Spleen (tissue), 11 donors: ENCODE results near the gene MTM1. TPM values are rescaled to one million over a fixed set of nuclear protein-coding genes. Genes with fewer than 3 reads are reported as not detected.

Experiments used
- DNase-seq: peaks from one replicate; pipeline ENCODE4 v3.0.0-alpha.2; 2020
- H3K27ac ChIP-seq, 8 donors: fragments of 200-600 bp; sonication (generic) in 7 of 8; 1 replicate in 4 of 8; 2 replicates in 4 of 8; pipeline versions ENCODE4 v1.5.0 to v1.8.0; 2016 to 2021; ENCODE audit warnings: inconsistent platforms in 4 of 8, mild to moderate bottlenecking in 4 of 8, moderate library complexity in 1 of 8
- H3K27me3 ChIP-seq, 7 donors: fragments of 200-600 bp; sonication (generic) in 6 of 7; replicated peaks in 1 of 7; 1 replicate in 4 of 7; 2 replicates in 3 of 7; pipeline versions ENCODE4 v1.5.0 to v1.8.0; 2016 to 2021; ENCODE audit warnings: inconsistent platforms in 3 of 7, mild to moderate bottlenecking in 1 of 7
- H3K36me3 ChIP-seq, 6 donors: fragments of 200-600 bp; sonication (generic) in 5 of 6; 1 replicate in 4 of 6; 2 replicates in 2 of 6; pipeline versions ENCODE4 v1.5.0 to v1.8.0; 2016 to 2021; ENCODE audit warnings: inconsistent platforms in 2 of 6
- H3K4me1 ChIP-seq, 6 donors: fragments of 200-600 bp; sonication (generic) in 5 of 6; 1 replicate in 3 of 6; 2 replicates in 3 of 6; pipeline versions ENCODE4 v1.5.0 to v1.8.0; 2016 to 2021; ENCODE audit warnings: inconsistent platforms in 3 of 6
- H3K4me3 ChIP-seq, 8 donors: fragments of 200-600 bp; sonication (generic) in 7 of 8; 1 replicate in 4 of 8; 2 replicates in 4 of 8; pipeline versions ENCODE4 v1.5.0 to v1.8.0; 2016 to 2021; ENCODE audit warnings: inconsistent platforms in 4 of 8, mild to moderate bottlenecking in 4 of 8, moderate library complexity in 2 of 8
- H3K9me3 ChIP-seq, 8 donors: fragments of 200-600 bp; sonication (generic) in 7 of 8; 1 replicate in 4 of 8; 2 replicates in 4 of 8; pipeline versions ENCODE4 v1.5.0 to v1.8.0; 2016 to 2021; ENCODE audit warnings: inconsistent platforms in 4 of 8
- POLR2A ChIP-seq, 3 donors: fragments of 450-650 bp; IDR thresholded peaks; one replicate each; pipeline ENCODE4 v1.5.1; 2017; ENCODE audit warnings: antibody characterized with exemption in 3 of 3, mild to moderate bottlenecking in 1 of 3
- POLR2AphosphoS5 ChIP-seq, 3 donors: sonication (generic); formaldehyde crosslinking; IDR thresholded peaks; one replicate each; pipeline ENCODE4 v1.5.1; 2017; ENCODE audit warnings: antibody characterized with exemption in 3 of 3
- WGBS, 5 donors: extraction: QIAGEN DNeasy Blood & Tissue Kit in 3 of 5; methylation state at CpG; one replicate each; pipeline versions ENCODE4 v1.1.5 to v1.1.7; 2013 to 2018; 5-methylcytosine and 5-hydroxymethylcytosine counted together
- intact Hi-C: fragments of 100-400 bp; cut with DNase I; formaldehyde crosslinking; loops from one replicate; pipeline ENCODE4 v1.15.0; 2023; ENCODE audit warnings: low total_unique reads
- polyA plus RNA-seq, 3 donors: library from polyadenylated mRNA; stranded (reverse); fragments of 200-250 nt; gene quantifications; one replicate each; pipeline ENCODE4 v1.2.1, GENCODE V29; 2013
- total RNA-seq, 7 donors: library from RNA; depleted of rRNA in 3 of 7; stranded (reverse); fragments of >200 nt in 3 of 7; fragmentation: NEBNext Ultra II Directional in 4 of 7; extraction: Animal tissue kit (Norgen Biotek cat#: 25700) in 4 of 7; gene quantifications; one replicate each; pipeline versions ENCODE4 v1.1.0 to v1.2.1, GENCODE V29; 2016 to 2021
- TF ChIP-seq, protein P1 (sequence below), 11 experiments: fragments of 200-600 bp in 7 of 11; fragments of 450-650 bp in 4 of 11; sonication (generic) in 4 of 11; IDR thresholded peaks in 8 of 11; conservative IDR thresholded peaks in 3 of 11; 1 replicate in 7 of 11; 2 replicates in 4 of 11; pipeline versions ENCODE4 v1.4.0 to v1.8.0; 2016 to 2021; ENCODE audit warnings: antibody characterized with exemption in 11 of 11, inconsistent platforms in 4 of 11, mild to moderate bottlenecking in 1 of 11
- donor health status: healthy with polysubstance abuse.
- donor health status: DM: no; HTN: no; CAD: no; lungs with moderate emphysema.
- donor health status: DM: no; HTN: no; CAD: no.
- donor health status: Bipolar disorder and iron deficiency.
- donor health status: healthy.
- donor health status: DM: no; HTN: no; CAD: no.
- donor health status: DM: yes; HTN: yes; CAD: no.

MTM1 gene
- total and polyA plus RNA-seq, 10 donors, result 6.3 to 39.5 (median 27.0) TPM

DNA sequence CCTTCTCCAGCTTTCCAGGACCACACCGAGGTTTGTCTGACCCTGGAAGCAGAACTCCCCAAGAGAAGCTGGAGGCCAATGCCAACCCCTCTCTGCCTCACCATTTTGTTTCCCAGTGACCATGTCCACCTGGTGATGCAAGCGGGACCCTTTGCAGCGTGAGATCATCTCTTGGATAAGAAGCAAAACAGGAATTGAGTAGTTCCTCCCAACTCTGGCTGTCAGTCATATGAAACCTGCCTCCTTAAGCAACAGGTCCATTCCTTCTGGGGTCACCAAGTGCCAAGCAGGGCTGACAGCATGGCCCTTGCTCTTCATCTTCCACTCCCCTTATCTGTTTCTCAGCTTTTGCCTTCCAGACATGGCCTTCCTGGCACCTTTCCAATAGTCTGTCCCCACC is 41.3 kb upstream of the MTM1 start:
- intact Hi-C loops, result no loop called here
- no peaks in the 10 kb centered on the region for H3K4me1 ChIP-seq
- no peaks in the 10 kb centered on the region for H3K36me3 ChIP-seq
- H3K4me3 ChIP-seq, result no peak overlapping the region
- DNase-seq, result no peak
- 36 to 93% (median 67%) methylated on average over 3 of the region's 3 CpGs for WGBS, 5 donors
- TF ChIP-seq, protein P1, sequence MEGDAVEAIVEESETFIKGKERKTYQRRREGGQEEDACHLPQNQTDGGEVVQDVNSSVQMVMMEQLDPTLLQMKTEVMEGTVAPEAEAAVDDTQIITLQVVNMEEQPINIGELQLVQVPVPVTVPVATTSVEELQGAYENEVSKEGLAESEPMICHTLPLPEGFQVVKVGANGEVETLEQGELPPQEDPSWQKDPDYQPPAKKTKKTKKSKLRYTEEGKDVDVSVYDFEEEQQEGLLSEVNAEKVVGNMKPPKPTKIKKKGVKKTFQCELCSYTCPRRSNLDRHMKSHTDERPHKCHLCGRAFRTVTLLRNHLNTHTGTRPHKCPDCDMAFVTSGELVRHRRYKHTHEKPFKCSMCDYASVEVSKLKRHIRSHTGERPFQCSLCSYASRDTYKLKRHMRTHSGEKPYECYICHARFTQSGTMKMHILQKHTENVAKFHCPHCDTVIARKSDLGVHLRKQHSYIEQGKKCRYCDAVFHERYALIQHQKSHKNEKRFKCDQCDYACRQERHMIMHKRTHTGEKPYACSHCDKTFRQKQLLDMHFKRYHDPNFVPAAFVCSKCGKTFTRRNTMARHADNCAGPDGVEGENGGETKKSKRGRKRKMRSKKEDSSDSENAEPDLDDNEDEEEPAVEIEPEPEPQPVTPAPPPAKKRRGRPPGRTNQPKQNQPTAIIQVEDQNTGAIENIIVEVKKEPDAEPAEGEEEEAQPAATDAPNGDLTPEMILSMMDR (IDR thresholded peaks at IDR 0.05 in 8 of 11, conservative IDR thresholded peaks at IDR 0.05 in 3 of 11), result no peak
- TF ChIP-seq POLR2AphosphoS5 (IDR thresholded peaks at IDR 0.05), result no peak
- TF ChIP-seq POLR2A (IDR thresholded peaks at IDR 0.05), result no peak
- H3K9me3 ChIP-seq, result no peaks in the 10 kb centered on the region
- no peak overlapping the region for H3K27ac ChIP-seq
- no peaks in the 10 kb centered on the region for H3K27me3 ChIP-seq

DNA sequence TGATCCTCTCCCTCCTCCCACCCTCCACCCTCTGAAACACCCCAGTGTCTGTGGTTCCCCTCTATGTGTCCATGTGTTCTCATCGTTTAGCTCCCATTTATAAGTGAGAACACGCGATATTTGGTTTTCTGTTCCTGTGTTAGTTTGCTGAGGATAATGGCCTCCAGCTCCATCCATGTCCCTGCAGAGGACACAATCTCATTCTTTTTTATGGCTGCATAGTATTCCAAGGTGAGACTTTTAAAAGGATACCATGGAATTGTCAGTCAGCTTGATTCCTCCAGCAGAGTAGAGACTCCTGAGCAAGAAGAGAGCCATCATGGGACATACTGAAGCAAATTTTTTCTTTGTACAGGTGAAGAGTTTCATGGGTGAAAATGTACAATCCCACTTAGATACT is 38.8 kb upstream of the MTM1 start:
- 91 to 100% (median 93%) methylated on average over 3 of the region's 3 CpGs for WGBS, 5 donors
- Histone ChIP-seq H3K36me3 (no peaks in the 10 kb centered on the region), H3K27me3 (no peaks in the 10 kb centered on the region), H3K4me1 (no peaks in the 10 kb centered on the region), H3K4me3 (no peak overlapping the region), H3K27ac (no peak overlapping the region), H3K9me3 (no peaks in the 10 kb centered on the region)
- TF ChIP-seq POLR2A (IDR thresholded peaks at IDR 0.05) (no peak), POLR2AphosphoS5 (IDR thresholded peaks at IDR 0.05) (no peak)
- TF ChIP-seq, protein P1 (IDR thresholded peaks at IDR 0.05 in 8 of 11, conservative IDR thresholded peaks at IDR 0.05 in 3 of 11), result no peak
- no peak for DNase-seq
- intact Hi-C loops, result no loop called here

DNA sequence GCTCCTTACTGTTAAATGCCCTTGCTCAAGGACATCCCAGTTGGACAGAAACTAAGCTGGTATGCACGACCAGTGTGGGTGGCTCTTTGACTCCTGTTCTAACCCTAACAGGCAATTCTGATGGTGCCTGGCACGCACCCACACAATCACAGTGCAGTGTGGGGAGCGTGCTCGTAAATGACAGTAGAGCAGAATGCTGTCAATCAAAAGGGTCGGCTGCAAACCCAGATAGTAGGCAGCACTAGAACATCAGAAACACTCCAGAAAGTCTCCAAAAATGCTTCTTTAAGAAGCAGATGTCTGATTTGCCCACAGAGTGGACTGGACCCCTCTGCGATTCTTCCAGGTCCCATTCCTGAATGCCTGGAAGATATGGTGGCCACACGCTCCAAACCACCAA is 37.6 kb upstream of the MTM1 start:
- no peak for TF ChIP-seq POLR2A (IDR thresholded peaks at IDR 0.05)
- TF ChIP-seq, protein P1 (IDR thresholded peaks at IDR 0.05 in 8 of 11, conservative IDR thresholded peaks at IDR 0.05 in 3 of 11), result no peak
- no peak for TF ChIP-seq POLR2AphosphoS5 (IDR thresholded peaks at IDR 0.05)
- no peak overlapping the region for H3K4me3 ChIP-seq
- H3K27ac ChIP-seq, result no peak overlapping the region
- no peak for DNase-seq
- peaks cover 0 to 9% (median 0%) of the 10 kb centered on the region in 8 donors for H3K9me3 ChIP-seq
- no peaks in the 10 kb centered on the region for H3K4me1 ChIP-seq
- 78 to 95% (median 78%) methylated on average over 7 of the region's 7 CpGs for WGBS, 5 donors
- intact Hi-C loops, result no loop called here
- no peaks in the 10 kb centered on the region for H3K36me3 ChIP-seq
- no peaks in the 10 kb centered on the region for H3K27me3 ChIP-seq

DNA sequence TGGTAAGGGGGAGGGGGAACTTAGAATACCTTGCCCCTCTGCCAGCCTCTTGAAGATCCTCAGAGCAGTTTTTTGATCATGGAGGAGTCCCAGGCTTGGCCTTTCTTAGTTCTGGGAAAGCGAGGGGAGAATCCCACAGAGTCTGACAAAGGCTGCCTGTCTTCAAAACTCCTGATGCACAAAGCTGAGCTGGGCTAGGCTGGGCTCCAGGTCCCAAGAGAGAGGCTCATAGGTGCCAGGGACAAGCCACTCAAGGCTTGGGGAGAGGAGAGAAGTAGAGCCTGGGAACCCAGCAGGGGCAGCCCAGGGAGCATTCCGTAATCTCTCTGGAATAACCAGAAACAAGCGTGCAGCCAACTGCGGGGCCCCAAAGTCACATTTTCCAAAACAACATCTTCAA is 37.0 kb upstream of the MTM1 start:
- Histone ChIP-seq H3K9me3 (peaks cover 0 to 15% (median 4%) of the 10 kb centered on the region in 8 donors), H3K4me1 (no peaks in the 10 kb centered on the region), H3K4me3 (no peak overlapping the region), H3K27ac (no peak overlapping the region), H3K27me3 (no peaks in the 10 kb centered on the region), H3K36me3 (no peaks in the 10 kb centered on the region)
- intact Hi-C loops, result no loop called here
- no peak for DNase-seq
- no peak for TF ChIP-seq POLR2A (IDR thresholded peaks at IDR 0.05)
- no peak for TF ChIP-seq POLR2AphosphoS5 (IDR thresholded peaks at IDR 0.05)
- TF ChIP-seq, protein P1 (IDR thresholded peaks at IDR 0.05 in 8 of 11, conservative IDR thresholded peaks at IDR 0.05 in 3 of 11), result no peak
- 89 to 100% (median 92%) methylated on average over 3 to 4 of the region's 4 CpGs for WGBS, 5 donors
